Gastrocnemius medialis (tissue), 4 donors: ENCODE results near the gene SMURF2.
"Not testable (repeated sequence)": the region's sequence is repeated elsewhere in the genome, so short reads cannot be mapped to it uniquely, and the experiment has no call there.

Experiments used
- POLR2A ChIP-seq, 2 donors: fragments of 450-650 bp; IDR thresholded peaks; one replicate each; pipeline ENCODE4 v1.6.1; 2017; ENCODE audit warnings: antibody characterized with exemption in 2 of 2, mild to moderate bottlenecking in 2 of 2, moderate library complexity in 2 of 2
- TF ChIP-seq, protein P1 (sequence below), 5 experiments: fragments of 450-650 bp in 3 of 5; fragments of 200-600 bp in 2 of 5; sonication (generic) in 2 of 5; IDR thresholded peaks in 4 of 5; conservative IDR thresholded peaks in 1 of 5; 1 replicate in 4 of 5; 2 replicates in 1 of 5; pipeline ENCODE4 v1.5.1; 2016 to 2019; ENCODE audit warnings: antibody characterized with exemption in 5 of 5, mild to moderate bottlenecking in 3 of 5, moderate library complexity in 3 of 5

DNA sequence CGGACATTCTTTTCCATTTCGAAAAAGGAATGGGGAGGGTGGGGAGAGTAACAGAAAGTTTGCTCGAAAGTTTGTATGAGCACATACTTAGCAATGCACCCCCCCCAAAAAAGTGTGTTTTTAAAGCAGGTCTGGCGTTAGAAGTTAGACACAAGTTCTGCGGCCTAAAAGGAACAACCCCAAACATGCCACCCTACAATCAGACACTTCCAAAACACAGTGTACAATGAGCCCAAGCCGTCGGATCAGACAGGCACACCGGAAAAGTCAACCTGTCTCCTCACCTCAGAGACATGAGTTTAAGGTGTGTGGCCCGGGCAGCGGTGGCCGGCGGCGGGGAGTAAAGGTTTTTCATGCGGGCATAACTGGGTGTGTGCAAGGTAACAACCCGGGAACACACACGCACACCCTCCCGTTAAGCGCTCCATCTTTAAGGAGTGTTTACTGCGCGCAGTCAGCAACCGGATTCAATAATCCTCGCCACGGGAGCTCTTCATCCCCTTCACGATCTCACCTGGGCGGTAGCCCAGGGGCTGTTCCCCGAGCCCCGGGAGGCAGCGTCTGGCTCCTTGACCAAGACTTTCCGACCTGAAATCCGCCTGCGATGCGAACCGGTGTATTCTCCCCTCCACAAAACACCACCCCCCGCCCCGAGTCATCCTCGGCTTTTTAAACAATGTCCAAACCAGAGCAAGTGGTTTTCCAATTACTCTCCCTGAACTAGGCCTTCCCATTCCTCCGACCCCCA, 955 bp downstream of the SMURF2 start:
- TF ChIP-seq POLR2A (IDR thresholded peaks at IDR 0.05): not testable (repeated sequence)
- TF ChIP-seq, protein P1, sequence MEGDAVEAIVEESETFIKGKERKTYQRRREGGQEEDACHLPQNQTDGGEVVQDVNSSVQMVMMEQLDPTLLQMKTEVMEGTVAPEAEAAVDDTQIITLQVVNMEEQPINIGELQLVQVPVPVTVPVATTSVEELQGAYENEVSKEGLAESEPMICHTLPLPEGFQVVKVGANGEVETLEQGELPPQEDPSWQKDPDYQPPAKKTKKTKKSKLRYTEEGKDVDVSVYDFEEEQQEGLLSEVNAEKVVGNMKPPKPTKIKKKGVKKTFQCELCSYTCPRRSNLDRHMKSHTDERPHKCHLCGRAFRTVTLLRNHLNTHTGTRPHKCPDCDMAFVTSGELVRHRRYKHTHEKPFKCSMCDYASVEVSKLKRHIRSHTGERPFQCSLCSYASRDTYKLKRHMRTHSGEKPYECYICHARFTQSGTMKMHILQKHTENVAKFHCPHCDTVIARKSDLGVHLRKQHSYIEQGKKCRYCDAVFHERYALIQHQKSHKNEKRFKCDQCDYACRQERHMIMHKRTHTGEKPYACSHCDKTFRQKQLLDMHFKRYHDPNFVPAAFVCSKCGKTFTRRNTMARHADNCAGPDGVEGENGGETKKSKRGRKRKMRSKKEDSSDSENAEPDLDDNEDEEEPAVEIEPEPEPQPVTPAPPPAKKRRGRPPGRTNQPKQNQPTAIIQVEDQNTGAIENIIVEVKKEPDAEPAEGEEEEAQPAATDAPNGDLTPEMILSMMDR (IDR thresholded peaks at IDR 0.05 in 4 of 5, conservative IDR thresholded peaks at IDR 0.05 in 1 of 5): not testable (repeated sequence)
